NB4 (cell line): ENCODE measurements around the gene CELA3A.
"Not testable (repeated sequence)": the region's sequence is repeated elsewhere in the genome, so short reads cannot be mapped to it uniquely, and the experiment has no call there.

Source experiments
- CTCF ChIP-seq: IDR thresholded peaks from one replicate; pipeline ENCODE4 v1.5.1; 2012; ENCODE audit warnings: low read depth, low read length
- MYC ChIP-seq: IDR thresholded peaks from 2 replicates; pipeline ENCODE4 v1.6.1; 2011; ENCODE audit warnings: low read depth, low read length
- POLR2A ChIP-seq: IDR thresholded peaks from 2 replicates; pipeline ENCODE4 v1.6.1; 2011; ENCODE audit warnings: mild to moderate bottlenecking; ENCODE audit not compliant: insufficient read length; ENCODE audit errors: extremely low read depth
- TF ChIP-seq, protein P1 (sequence below): IDR thresholded peaks from 2 replicates; pipeline ENCODE4 v1.6.1; 2011; ENCODE audit warnings: low read depth, low read length

DNA sequence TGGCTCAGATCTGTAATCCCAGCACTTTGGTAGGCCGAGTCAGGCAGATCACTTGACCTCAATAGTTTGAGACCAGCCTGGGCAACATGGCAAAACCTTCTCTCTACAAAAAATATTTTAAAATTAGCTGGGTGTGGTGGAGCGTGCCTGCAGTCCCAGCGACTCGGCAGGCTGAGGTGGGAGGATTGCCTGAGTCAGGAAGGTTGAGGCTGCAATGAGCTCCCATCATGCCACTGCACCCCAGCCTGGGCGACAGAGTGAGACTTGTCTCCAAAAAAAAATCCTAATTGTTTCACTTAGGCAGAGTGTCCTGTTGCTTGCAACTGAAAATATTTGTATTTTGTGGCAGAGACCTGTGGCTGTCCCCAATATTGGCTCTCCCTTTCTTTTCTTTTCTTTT, 32.4 kb upstream of the CELA3A start:
- not testable (repeated sequence) for TF ChIP-seq CTCF, MYC, POLR2A
- TF ChIP-seq, protein P1, sequence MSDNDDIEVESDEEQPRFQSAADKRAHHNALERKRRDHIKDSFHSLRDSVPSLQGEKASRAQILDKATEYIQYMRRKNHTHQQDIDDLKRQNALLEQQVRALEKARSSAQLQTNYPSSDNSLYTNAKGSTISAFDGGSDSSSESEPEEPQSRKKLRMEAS, result not testable (repeated sequence)
